ENCODE results near the gene ANKEF1. TPM values are rescaled to one million over a fixed set of nuclear protein-coding genes. Genes with fewer than 3 reads are reported as not detected.

The ANKEF1 gene
- total RNA-seq, 1 donor from 2014 or later = 0.77 TPM

DNA sequence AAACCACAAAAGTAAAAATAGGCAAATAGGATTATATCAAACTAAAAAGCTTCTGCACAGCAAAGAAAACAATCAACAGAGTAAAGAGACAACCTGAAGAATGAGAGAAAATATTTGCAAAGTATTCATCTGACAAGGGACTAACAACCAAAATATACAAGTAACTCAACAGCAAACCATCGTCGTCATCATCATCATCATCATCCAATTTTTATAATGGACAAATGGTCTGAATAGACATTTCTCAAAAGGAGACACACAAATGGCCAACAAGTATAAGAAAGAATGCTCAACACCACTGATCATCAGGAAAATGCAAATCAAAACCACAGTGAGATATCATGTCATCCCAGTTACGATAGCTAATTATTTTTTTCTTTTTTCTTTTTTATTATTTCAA lies 62.0 kb downstream of the ANKEF1 start:
- H3K4me3 Mint-ChIP-seq (ENCODE audit: unreplicated experiment) = no peak overlapping the region
- H3K27ac Mint-ChIP-seq (ENCODE audit: unreplicated experiment) = no peak overlapping the region
- DNase-seq (ENCODE audit: low spot score) = no peak
- TF ChIP-seq, protein P1, sequence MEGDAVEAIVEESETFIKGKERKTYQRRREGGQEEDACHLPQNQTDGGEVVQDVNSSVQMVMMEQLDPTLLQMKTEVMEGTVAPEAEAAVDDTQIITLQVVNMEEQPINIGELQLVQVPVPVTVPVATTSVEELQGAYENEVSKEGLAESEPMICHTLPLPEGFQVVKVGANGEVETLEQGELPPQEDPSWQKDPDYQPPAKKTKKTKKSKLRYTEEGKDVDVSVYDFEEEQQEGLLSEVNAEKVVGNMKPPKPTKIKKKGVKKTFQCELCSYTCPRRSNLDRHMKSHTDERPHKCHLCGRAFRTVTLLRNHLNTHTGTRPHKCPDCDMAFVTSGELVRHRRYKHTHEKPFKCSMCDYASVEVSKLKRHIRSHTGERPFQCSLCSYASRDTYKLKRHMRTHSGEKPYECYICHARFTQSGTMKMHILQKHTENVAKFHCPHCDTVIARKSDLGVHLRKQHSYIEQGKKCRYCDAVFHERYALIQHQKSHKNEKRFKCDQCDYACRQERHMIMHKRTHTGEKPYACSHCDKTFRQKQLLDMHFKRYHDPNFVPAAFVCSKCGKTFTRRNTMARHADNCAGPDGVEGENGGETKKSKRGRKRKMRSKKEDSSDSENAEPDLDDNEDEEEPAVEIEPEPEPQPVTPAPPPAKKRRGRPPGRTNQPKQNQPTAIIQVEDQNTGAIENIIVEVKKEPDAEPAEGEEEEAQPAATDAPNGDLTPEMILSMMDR (IDR thresholded peaks at IDR 0.05) = no peak
- peaks cover 6% of the 10 kb centered on the region for H3K4me1 Mint-ChIP-seq (ENCODE audit: low read depth)
- H3K36me3 Mint-ChIP-seq (ENCODE audit: low read depth) = no peaks in the 10 kb centered on the region
- no peaks in the 10 kb centered on the region for H3K27me3 Mint-ChIP-seq (ENCODE audit: low read depth)
- peaks cover 5% of the 10 kb centered on the region for H3K9me3 Mint-ChIP-seq (ENCODE audit: low read depth)

DNA sequence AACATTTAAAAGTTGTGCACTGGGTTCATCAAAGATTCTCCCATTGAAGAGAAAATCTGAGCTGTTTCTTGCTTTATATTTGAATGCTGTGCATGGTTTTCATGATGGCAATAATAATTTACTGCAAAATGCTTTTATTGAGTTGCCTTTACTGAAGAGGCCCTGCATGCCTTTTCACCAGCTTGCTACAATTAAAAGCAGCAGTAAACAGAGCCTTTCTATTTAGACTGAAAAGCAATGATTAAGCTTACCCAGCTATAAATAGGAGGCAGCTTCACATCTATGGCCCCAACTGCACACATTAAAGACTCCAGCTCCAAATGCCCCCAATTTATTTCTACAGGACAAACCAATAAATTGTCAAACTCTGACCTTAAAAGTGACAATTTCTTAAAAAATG lies 70.3 kb downstream of the ANKEF1 start:
- Mint-ChIP-seq H3K36me3 (ENCODE audit: low read depth) (peaks cover 6% of the 10 kb centered on the region), H3K27ac (ENCODE audit: unreplicated experiment) (no peak overlapping the region), H3K27me3 (ENCODE audit: low read depth) (no peaks in the 10 kb centered on the region), H3K4me3 (ENCODE audit: unreplicated experiment) (no peak overlapping the region), H3K4me1 (ENCODE audit: low read depth) (no peaks in the 10 kb centered on the region), H3K9me3 (ENCODE audit: low read depth) (peaks cover 9% of the 10 kb centered on the region)
- TF ChIP-seq, protein P1 (IDR thresholded peaks at IDR 0.05) = no peak
- no peak for DNase-seq (ENCODE audit: low spot score)

Other genes with a start within 250 kb of the ANKEF1 start
- not detected in 3 replicates for gene PAK5, start 195.9 kb upstream of the ANKEF1 start, total RNA-seq
- 0.46 to 0.65 TPM (median 0.60 TPM) in 3 replicates for gene SNAP25, start 183.8 kb downstream of the ANKEF1 start, total RNA-seq

Measured in chondrocyte (in vitro differentiated cells).